Glomerular endothelial cell (primary cell): ENCODE data around the gene DIP2C. TPM values are rescaled to one million over a fixed set of nuclear protein-coding genes. Genes with fewer than 3 reads are reported as not detected.
"Not testable (repeated sequence)": the region's sequence is repeated elsewhere in the genome, so short reads cannot be mapped to it uniquely, and the experiment has no call there.

Experiments
- DNase-seq: peaks from one replicate; pipeline ENCODE4 v3.0.0-alpha.2; 2011; ENCODE audit warnings: low read depth, low spot score; ENCODE audit errors: extremely low read depth
- total RNA-seq: library from RNA; depleted of rRNA; stranded (reverse); fragments of >200 nt; gene quantifications from 2 replicates; pipeline ENCODE4 v1.2.3, GENCODE V29; 2015

DIP2C gene
- total RNA-seq, 1 donor from 2014 or later = 16.5 TPM

DNA sequence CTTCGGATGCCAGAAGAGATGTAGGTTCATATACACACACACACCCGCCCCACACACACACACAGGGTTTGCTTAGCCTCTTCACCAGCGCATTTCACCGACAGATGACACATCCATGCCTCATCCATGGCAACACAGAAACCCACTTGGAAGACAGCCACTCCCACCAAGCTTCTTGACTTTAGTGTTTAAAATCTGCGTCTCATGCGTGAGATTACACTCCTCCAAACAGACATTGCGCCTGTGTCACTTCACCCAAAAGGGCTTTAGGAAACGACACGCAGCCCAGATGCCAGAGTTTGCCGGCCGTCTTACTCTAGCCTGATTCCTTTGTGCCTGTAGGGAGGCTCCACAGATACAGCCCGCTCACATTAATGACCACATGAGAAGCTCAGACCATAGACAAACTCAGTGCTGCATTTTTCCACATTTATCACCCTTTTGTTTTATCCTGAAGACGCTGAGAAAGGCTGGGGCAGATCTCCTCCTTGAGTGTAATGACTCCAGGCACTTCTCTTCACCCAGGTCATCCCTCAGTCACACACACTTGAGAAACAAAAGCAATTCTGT is 73.8 kb downstream of the DIP2C start:
- DNase-seq = no peak

DNA sequence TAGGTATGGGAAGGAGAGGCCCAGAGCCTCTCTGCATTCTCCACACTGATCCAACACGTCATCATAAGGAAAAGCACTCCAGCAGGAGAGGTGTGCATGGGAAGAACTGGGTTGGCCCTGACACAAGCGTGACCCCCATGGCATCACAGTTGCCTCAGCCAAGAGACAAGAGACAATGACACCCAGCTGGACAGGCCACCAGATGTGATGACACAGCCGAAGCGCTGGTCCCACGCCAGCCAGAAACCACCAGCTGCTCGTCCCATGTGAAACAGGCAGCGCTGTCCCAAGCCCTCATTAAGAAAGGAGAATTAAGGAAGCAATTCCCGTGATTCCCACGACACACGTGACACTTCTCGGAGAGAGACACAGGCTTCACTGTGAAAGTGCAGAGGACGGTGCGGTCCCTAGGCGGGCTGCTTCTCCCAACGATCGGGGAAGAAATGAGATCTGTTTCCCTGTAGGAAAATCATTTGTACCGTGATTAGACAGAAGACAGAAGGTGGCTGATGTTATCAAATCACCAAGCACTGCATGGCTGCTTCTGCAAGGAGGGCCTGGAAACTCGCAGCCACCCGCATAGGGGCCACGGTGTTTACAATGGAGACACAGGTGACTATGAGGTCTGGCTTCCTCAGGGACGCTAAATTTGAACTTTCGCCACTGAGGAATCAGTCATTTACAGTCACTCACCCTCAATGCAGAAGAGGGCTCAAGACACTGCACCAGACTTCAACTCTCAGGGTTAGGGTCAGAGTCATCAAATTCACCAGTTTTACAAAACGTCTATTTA is 74.5 kb downstream of the DIP2C start:
- DNase-seq = no peak

DNA sequence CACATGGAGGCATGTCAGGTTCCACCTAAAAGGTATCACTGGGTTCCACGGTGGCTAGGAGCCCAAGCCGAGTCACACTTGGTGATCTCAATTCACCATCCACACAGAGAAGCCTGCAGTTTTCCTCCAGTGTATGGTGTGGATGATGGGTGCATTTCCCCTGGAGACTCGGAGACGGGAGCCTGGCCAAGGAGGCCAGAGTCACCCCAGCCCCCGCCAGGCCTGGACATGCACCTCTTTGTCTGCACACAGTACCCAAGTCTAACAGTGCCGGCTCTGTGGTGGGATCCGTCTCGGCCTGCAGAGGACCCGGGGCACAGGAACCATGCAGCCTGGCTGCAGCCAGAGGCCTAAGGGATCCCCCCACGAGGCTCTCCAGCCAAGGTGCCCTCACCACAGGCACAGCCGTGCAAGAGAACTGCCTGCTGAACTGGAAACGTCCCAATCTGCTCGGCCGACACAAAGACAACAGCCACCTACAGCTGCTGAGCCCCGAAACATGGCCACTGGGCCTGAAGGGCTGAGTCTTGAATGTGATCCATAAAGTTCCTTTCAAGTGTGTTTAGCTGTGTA is 75.2 kb downstream of the DIP2C start:
- DNase-seq = no peak

DNA sequence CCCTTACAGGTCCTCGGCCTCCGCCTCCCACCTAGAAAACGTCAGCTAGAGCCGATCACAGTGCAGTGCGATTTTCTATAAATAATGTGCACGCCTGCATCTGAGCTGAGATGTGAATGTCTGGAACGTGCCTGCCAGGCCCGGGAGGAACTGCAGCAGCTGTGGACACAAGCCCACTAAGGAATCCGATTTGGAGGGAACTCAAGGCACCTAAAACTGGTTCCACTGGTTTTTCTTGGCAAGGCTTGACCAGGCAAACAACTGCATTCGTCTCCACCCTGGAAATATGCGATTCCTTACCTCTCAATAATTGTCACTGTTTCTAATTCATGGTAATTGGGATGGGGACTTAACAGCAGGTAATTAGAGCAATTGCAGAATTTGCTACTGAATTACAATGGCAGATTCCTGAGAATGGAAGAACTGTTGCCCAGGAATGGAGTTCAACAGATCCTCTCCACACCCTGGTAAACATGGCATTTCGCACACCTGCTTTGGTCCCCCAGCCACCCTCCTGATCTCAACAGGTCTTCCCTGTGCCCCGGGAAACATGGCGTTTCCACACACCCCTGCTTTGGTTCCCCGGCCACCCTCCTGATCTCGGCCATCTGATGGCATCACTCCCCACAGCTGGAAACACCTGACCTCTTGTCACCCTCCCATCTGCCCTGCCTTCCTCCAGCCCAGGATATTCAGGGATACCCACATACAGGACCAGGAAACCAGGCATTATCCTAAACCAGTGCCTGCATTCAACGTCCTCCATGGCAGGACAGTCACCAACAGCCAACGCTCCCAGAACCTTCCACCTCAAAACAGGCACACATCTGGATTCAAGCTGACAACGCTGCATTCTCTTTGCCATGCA is 76.0 kb downstream of the DIP2C start:
- no peak for DNase-seq

DNA sequence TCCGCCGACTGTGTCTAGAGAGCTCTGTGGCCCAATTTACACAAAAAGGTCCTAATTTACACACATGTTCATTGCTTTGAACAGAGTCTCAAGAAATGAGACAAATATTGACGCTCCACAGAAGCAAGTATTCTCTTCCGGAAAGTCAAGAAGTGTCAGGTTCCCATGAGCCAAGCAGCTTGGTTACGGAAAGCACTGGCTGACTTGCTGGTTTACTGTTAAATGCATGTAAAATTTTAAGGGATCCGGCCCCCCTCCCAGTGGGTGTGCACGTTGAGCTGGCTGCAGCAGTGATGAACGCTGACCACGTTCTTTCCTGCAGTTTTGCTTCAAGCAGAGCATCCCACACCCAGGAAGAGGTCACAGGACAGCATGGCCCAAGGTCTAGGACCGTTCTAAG is 76.8 kb downstream of the DIP2C start:
- DNase-seq = no peak

DNA sequence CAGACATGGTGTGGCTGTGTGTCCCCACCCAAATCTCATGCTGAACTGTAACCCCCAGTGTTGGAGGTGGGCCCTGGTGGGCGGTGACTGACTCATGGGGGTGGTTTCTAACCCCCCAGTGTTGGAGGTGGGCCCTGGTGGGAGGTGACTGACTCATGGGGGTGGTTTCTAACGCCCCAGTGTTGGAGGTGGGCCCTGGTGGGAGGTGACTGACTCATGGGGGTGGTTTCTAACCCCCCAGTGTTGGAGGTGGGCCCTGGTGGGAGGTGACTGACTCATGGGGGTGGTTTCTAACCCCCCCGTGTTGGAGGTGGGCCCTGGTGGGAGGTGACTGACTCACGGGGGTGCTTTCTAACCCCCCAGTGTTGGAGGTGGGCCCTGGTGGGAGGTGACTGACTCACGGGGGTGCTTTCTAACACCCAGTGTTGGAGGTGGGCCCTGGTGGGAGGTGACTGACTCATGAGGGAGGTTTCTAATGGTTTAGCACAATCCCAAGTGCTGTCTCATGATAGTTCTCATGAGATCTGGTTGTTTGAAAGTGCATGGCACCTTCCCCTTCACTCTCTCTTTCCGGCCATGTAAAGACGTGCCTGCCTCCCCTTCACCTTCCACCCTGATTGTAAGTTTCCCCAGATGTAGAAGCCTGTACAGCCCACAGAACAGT is 78.7 kb downstream of the DIP2C start:
- DNase-seq = not testable (repeated sequence)

DNA sequence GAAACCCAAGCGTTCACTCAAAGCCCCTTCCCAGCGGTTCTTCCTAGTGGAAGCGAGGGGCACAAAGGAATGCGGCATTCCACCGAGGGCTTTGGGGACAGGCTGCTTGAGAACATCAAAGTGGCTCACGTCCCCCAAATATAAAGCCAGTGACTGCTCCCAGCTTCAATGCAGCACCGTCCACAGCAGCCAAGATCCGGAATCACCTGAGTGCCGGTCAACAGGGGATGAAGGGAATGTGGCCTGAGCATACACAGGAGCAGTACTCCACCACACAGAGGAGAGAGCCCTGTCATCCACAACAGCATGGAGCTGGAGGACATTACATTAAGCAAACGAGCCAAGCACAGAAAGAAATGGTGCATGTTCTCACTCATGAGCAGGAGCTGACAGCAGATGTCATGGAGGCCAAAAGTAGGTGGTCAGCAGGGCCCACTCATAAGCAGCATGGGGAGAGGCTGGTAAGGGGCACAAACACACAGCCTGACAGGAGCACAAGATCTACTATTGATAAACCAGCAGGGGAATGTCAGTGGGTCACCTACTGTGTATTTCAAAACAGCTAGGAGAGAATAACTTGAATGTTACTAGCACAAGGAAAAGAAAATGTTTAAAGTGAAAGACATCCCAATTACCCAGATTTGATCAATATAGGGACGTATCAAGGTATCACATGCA is 79.5 kb downstream of the DIP2C start:
- DNase-seq = no peak

DNA sequence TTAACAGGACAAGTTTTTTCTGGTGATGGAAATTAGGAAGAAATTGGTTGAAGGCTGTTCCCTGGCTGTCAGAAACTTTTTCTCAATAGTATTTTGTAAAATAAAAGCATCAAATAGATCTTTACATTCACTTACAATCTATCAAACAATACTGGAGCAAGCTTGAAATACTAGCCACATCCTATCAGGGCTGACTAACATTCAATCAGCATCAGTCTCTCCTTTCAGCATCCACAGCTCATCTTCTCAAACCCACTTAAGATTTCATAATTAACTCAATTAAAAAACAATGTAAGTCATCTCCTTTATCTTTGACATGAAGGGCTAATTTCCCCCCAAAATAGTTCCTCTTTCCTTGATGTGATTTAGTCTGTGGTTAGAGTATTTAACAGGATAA is 80.2 kb downstream of the DIP2C start:
- DNase-seq = no peak

DNA sequence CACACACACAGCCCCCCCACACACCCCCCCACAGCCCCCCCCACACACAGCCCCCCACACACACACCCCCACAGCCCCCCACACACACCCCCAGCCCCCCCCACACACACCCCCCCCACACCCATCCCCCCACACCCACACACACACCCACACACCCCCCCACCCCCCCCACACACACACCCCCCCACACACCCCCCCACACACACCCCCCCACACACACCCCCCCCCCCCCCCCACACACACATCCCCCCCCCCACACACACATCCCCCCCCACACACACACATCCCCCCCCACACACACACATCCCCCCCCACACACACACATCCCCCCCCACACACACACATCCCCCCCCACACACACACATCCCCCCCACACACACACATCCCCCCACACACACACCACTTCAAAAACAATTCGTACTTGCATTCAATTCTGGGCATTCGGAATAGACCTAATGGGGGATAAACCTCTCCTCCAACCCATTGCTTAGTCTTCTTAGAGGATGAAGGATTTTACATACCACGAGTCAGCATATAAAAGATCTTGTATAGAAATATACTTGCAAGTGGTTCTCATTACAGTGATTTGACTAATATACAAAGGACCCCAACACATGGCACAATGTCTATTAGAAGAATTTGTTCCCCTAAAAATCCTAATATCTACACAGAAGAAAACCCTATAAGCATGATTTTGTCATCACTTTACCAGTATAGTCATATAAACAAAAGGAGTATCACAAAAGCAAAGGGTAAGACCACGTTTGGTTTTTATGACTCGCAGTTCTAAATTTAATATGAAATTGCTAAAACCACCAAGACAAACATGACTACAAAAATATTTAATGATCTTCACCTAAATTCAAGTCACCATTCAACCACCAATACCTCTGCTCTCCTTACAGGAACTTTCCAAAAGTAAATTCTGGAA is 80.9 kb downstream of the DIP2C start:
- DNase-seq = no peak

DNA sequence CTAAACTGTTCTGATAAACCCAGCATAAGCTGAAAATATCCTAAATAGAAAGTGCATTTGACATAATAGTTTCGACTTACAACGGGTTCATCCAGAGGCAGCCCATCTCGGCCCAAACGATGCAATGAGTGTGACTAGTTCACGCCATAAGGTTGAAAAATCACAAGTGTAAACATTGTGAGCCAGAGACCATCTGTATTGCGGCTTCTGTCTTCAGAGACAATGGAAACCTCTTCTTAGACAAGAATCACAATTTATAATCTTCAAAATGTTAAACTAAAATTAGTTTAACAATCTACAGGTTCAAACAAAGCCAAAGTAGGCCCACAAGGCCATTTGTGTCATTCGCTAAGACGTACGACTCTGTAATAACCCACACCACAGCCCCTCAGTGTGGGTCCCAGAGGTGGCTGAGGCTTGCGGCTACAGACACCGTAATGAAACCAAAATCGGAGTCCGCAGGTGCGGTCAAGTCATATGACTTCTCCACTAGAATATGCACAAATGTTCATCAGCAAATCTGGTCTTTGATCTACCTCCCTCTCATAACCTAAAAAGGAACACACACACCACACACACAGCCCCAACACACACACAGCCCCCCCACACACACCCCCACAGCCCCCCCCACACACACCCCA is 81.8 kb downstream of the DIP2C start:
- DNase-seq = no peak

DNA sequence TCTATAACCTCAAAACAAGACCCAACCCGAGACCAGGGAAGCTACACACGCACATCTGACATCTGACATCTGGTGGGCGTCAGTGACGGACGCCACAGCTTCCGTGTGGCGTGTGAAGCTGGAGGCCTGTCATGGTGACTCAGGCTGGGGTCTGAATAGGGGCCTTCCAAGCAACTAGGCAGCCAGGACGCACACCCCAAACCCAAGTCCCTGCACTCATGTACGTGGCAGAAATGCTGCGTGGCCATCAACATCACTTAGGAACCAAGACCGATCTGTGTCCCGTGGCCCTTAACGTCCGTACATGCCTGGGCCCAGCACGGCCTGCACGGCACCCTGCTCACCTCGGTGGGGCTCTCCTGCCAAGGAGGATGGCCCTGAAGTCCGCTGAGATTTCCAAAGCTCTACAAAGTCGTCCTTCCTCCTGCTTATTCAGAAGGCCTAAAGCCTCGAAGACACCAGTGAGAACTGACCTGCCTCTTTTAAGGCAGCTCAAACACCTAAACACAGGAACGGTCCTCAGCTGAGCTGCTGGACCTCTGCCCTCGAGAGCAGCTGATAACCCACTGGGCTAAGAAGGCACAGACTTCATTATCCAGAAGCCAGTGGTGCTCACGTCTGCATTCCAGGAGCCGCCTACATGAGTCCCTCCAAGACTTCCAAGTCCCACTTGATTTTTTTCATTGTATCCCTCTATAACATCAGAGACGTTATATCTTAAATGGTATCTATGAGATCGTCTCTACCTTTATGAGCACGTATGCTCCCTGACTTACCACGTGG is 82.5 kb downstream of the DIP2C start:
- no peak for DNase-seq

DNA sequence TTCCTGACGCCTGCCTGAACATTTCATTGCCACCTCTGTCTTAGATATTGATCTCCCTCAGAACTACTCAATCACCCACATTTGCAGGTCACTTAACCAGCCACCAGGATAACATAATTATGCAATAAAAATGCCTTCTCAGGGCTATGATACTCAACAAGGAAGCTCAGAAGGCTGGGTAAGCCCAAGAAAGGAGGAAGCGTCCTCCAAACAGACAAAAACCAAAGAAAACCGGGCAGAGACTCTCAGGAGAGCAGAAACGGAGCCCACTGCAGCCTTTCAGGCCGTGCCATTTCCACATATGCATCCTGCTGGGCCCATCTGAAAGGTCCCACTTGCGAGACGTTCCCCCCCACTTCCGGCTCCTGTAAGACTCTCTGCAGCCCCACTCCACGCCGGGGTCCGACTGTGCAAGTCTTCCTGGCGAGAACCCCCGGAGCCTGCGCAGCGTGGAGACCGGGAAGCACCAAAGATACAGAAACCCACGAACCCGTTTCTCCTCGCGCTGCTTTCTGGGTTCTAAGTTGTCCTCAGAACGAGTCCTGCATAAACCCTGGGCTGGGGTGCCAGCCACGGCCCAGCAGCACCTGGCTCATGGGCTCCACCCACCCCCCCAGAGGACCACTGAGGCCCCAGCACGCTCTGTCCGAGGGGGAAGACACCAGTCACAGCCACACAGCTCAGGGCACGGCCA is 83.7 kb downstream of the DIP2C start:
- no peak for DNase-seq

DNA sequence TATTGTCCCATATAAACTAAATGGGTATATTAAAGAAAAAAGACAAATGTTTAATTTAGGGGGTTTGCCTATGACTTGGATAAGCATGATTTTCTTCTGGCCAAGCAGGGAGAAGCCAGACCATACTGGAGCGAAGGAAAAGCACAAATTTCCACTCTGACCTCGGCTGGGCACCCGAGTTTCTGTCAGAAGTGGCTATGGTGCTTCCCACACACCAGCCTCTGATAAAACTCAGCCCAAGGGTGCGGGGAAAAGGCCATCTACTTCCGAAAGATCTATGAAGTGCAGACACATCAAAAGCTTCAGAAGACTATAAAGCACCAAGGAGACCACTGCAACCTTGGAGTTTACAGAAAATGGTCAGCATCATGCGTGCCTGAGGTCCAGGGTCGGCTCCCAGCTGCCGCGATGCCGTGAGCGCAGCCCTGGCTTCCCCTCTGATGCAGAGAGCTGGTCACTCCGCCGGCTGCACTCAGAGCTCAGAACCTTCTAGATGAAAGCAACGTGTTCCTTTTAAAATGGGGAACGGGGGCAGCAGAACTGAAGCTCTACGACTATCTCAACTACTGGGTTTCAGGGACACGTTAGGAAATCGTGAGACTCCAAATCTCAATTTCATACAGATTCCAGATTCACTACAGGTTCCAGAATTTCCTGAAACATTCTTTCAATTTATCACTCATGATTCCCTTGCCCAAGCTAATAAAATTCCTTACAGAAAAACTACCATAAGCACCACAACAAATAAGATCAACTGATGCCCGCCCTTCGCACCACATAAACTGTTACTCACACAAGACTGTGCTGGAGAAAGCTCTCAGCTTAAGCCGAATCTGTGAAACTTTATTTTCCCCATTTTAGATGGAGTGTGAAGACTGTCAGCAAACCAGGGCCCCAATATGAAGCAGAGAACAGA is 84.5 kb downstream of the DIP2C start:
- no peak for DNase-seq

DNA sequence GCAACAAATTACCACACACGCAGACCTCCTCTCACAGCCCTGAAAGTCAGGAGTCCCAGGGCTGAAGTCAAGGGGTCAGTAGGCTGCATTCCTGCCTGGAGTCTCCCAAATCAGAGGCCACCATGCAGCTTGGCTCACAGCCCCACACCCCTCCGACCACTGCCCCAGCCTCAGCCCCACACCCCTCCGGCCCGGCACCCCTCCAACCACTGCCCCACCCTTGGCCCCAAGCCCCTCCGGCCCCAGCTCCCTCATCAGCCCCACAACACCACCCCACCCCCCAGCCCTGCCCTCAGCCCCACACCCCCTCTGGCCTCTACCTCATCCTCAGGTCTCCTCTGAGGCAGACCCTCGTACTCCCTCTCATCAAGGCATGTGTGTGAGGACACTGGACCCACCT is 85.7 kb downstream of the DIP2C start:
- DNase-seq = no peak

DNA sequence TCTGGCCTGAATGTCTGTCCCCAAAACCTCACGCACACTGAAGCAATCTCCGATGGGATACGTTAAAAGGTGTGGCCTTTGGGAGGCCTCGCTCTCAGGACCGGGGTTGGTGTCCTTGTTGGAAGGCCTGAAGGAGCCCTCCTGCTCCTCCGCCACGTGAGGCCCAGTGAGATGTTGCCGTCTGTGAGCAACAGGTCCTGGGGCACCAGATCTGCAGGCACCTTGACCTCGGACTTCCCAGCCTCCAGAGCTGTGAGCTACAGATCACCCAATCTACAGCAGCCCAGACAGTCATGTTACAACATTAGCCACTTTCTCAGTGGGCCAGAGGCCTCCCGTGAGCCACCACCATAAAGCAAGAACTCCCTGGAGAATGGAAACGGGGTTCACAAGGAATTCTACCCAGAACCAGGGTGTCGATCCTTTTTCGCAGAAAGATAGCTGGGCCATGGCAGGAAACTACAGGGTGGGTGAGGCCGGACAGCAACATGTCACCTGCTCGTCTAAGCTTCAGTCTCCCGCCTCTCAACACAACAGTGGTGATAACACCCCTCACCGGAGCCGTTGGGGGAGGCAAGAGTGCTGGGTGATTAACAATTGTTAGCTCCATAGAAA is 87.0 kb downstream of the DIP2C start:
- no peak for DNase-seq

DNA sequence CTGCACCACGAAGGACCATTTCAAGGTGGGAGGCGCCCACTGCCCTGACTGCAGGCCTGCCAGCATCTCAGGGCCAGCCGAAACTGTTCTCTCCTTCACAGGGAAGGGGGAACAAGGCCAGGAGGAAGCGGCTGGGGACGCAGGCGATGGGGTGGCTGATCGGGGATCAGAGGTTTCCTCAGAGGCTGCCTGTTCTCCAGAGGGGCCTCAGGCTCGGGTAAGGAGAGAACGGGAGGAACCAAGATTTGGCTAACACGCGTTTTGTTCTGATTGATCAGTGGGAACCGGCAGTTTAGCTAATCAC is 87.9 kb downstream of the DIP2C start:
- DNase-seq = no peak
